ENCODE results near the gene CAMTA1. TPM values are rescaled to one million over a fixed set of nuclear protein-coding genes. Genes with fewer than 3 reads are reported as not detected.

Gene CAMTA1
- total RNA-seq, 1 experiment from 2014 or later: 69.5 TPM

GRCh38 chr1:7228252-7228961, 443.2 kb downstream of the CAMTA1 start:
- 0 out of 2 replicates have a peak overlapping the region, but pooled peaks have one; percentile 25 for H3K4me2 ChIP-seq (ENCODE audit: low read length)

More at GRCh38 chr1:7228252-7228961, 443.2 kb downstream of the CAMTA1 start:
- no peaks in the 10 kb centered on the region for H3K36me3 ChIP-seq (ENCODE audit: control insufficient read depth in 1 of 2, insufficient read depth in 2 of 2, low read length in 2 of 2)
- H3K79me2 ChIP-seq (ENCODE audit: insufficient read depth, low read length): no peaks in the 10 kb centered on the region
- H2AFZ ChIP-seq (ENCODE audit: low read depth, low read length, poor library complexity, severe bottlenecking): no peak overlapping the region
- ATAC-seq: no peak
- no peak for TF ChIP-seq ZBTB33 (IDR thresholded peaks at IDR 0.05; ENCODE audit: extremely low read depth, insufficient replicate concordance, low read length)
- TF ChIP-seq CBX3 (IDR thresholded peaks at IDR 0.05; ENCODE audit: low read depth): no peak
- no peak for TF ChIP-seq JUND (IDR thresholded peaks at IDR 0.05)
- TF ChIP-seq RAD21 (IDR thresholded peaks at IDR 0.05; ENCODE audit: low read depth): no peak
- no peak for TF ChIP-seq POLR2A (IDR thresholded peaks at IDR 0.05; ENCODE audit: borderline replicate concordance, extremely low read depth, insufficient read depth, insufficient read length)
- no peak for TF ChIP-seq FOSL1 (IDR thresholded peaks at IDR 0.05; ENCODE audit: low read depth)
- no peak for TF ChIP-seq EGR1 (IDR thresholded peaks at IDR 0.05; ENCODE audit: low read depth)
- TF ChIP-seq REST (IDR thresholded peaks at IDR 0.05; ENCODE audit: low read depth): no peak
- H3K27me3 ChIP-seq (ENCODE audit: insufficient read depth, low read length): no peaks in the 10 kb centered on the region
- H3K4me1 ChIP-seq (ENCODE audit: control insufficient read depth in 1 of 2, insufficient read depth in 2 of 2, low read length in 2 of 2): peaks cover 9 to 22% of the 10 kb centered on the region in 2 experiments
- H3K9me3 ChIP-seq (ENCODE audit: control insufficient read depth in 1 of 2, insufficient read depth in 1 of 2, low read depth in 1 of 2, low read length in 2 of 2): no peaks in the 10 kb centered on the region
- ChIA-PET RAD21 (ENCODE audit: low non-redundant PET in 1 of 2, low total read pairs in 2 of 2, uncharacterized antibody in 2 of 2, unreplicated experiment in 2 of 2) (no interaction called here), POLR2A (no interaction called here), CTCF (no interaction called here)
- no peak overlapping the region for H3K4me3 ChIP-seq (replicated peaks in 1 of 2; ENCODE audit: low read depth in 1 of 2, low read length in 2 of 2)
- no peak for DNase-seq (ENCODE audit: low read depth, low spot score)
- intact Hi-C loops (cut with micrococcal nuclease): loop anchor here (10.0 kb wide), 1 partner anchor 246 kb away; no protein-coding TSS in a partner anchor
- H3K9ac ChIP-seq (ENCODE audit: low read length): no peak overlapping the region
- H4K20me1 ChIP-seq (ENCODE audit: insufficient read depth): no peaks in the 10 kb centered on the region
- BruUV-seq (replicated peaks): no TSS peak
- H3K9me2 ChIP-seq (ENCODE audit: insufficient read depth): no peaks in the 10 kb centered on the region
- no peak overlapping the region; the same call in 1 of the 2 replicates for H3K27ac ChIP-seq (ENCODE audit: low read depth, low read length)

Data from HCT116 (cell line).